Testis (tissue), 2 donors: ENCODE results near the gene ZNF367.

Experiments
- CTCF ChIP-seq, 3 experiments: fragments of 450-650 bp in 2 of 3; fragments of 200-600 bp in 1 of 3; sonication (generic) in 1 of 3; IDR thresholded peaks; one replicate each; pipeline ENCODE4 v1.5.1; 2016 to 2019; ENCODE audit warnings: antibody characterized with exemption in 3 of 3, mild to moderate bottlenecking in 2 of 3, moderate library complexity in 1 of 3
- POLR2A ChIP-seq: fragments of 450-650 bp; IDR thresholded peaks from one replicate; pipeline ENCODE4 v1.6.1; 2017; ENCODE audit warnings: antibody characterized with exemption, mild to moderate bottlenecking, moderate library complexity

GRCh38 chr9:96386157-96386556, 32.0 kb downstream of the ZNF367 start:
- TF ChIP-seq CTCF (IDR thresholded peaks at IDR 0.05) (no peak), POLR2A (no peak)
